Measurements from ENCODE around the gene ZNF213. TPM values are rescaled to one million over a fixed set of nuclear protein-coding genes. Genes with fewer than 3 reads are reported as not detected.

Gene ZNF213
- 3.2 and 5.7 TPM in 2 replicates for total RNA-seq

GRCh38 chr16:3134338-3135125, at the start of gene ZNF213:
Gene ZNF213 (plus strand): TSS chr16:3135029. CDS start chr16:3137281, 2,252 bp downstream.

GRCh38 chr16:3098459-3099394, 36.1 kb upstream of the ZNF213 start, which contains the start of gene ZSCAN10:
Gene ZSCAN10 (minus strand): TSS chr16:3099294. CDS start chr16:3092937, 6,357 bp downstream.

GRCh38 chr16:3112058-3112880, 22.6 kb upstream of the ZNF213 start, which contains the start of gene ZNF205:
Gene ZNF205 (plus strand): TSS chr16:3112586. CDS start chr16:3113431, 845 bp downstream.

GRCh38 chr16:3187798-3188674, 53.2 kb downstream of the ZNF213 start, which contains the start of gene OR1F1:
Gene OR1F1 (plus strand): TSS chr16:3188204.

Other genes with a start within 250 kb of the ZNF213 start
- gene FLYWCH1, start 223.1 kb upstream of the ZNF213 start, total RNA-seq = 35.6 and 38.4 TPM in 2 replicates
- not detected in 2 replicates for gene KREMEN2, start 170.8 kb upstream of the ZNF213 start, total RNA-seq
- gene PAQR4, start 165.7 kb upstream of the ZNF213 start, total RNA-seq = 6.5 and 12.6 TPM in 2 replicates
- 3.4 and 5.9 TPM in 2 replicates for gene PKMYT1, start 154.6 kb upstream of the ZNF213 start, total RNA-seq
- gene CLDN9, start 122.1 kb upstream of the ZNF213 start, total RNA-seq = not detected in 2 replicates
- not detected in 2 replicates for gene CLDN6, start 116.8 kb upstream of the ZNF213 start, total RNA-seq
- 265 and 335 TPM in 2 replicates for gene TNFRSF12A, start 114.7 kb upstream of the ZNF213 start, total RNA-seq
- gene HCFC1R1, start 111.1 kb upstream of the ZNF213 start, total RNA-seq = 17.0 and 27.1 TPM in 2 replicates
- 14.1 and 15.0 TPM in 2 replicates for gene THOC6, start 111.0 kb upstream of the ZNF213 start, total RNA-seq
- gene BICDL2, start 98.1 kb upstream of the ZNF213 start, total RNA-seq = 0.13 TPM in 1 of 2 replicates, not detected in the other
- gene MMP25, start 88.5 kb upstream of the ZNF213 start, total RNA-seq = not detected in 2 replicates
- 3.4 and 4.4 TPM in 2 replicates for gene IL32, start 69.4 kb upstream of the ZNF213 start, total RNA-seq
- gene ZSCAN10, start 35.7 kb upstream of the ZNF213 start, total RNA-seq = not detected in 2 replicates
- 12.6 and 13.6 TPM in 2 replicates for gene ZNF205, start 22.4 kb upstream of the ZNF213 start, total RNA-seq
- not detected in 2 replicates for gene OR1F1, start 53.2 kb downstream of the ZNF213 start, total RNA-seq
- gene ZNF200, start 100.1 kb downstream of the ZNF213 start, total RNA-seq = 6.5 and 8.5 TPM in 2 replicates
- gene MEFV, start 121.6 kb downstream of the ZNF213 start, total RNA-seq = under 0.01 and 0.13 TPM in 2 replicates
- gene ZNF263, start 148.5 kb downstream of the ZNF213 start, total RNA-seq = 35.3 and 37.9 TPM in 2 replicates
- 5.0 and 7.5 TPM in 2 replicates for gene TIGD7, start 170.4 kb downstream of the ZNF213 start, total RNA-seq
- gene ZNF75A, start 170.5 kb downstream of the ZNF213 start, total RNA-seq = 20.5 and 25.7 TPM in 2 replicates
- gene OR2C1, start 220.9 kb downstream of the ZNF213 start, total RNA-seq = 0.12 and 0.26 TPM in 2 replicates